OCI-LY7 (cell line): ENCODE measurements around the gene EDEM3.

Experiments
- EZH2phosphoT487 ChIP-seq: fragments of 200-600 bp; sonication (generic); IDR thresholded peaks from 2 replicates; pipeline ENCODE4 v1.6.1; 2018; ENCODE audit warnings: low read depth, borderline replicate concordance, mild to moderate bottlenecking, mixed run types, antibody characterized with exemption, low read length, moderate library complexity, mixed read lengths
- TF ChIP-seq, protein P1 (sequence below): fragments of 200-600 bp; sonication (generic); conservative IDR thresholded peaks from 2 replicates; pipeline ENCODE4 v1.5.1; 2014; ENCODE audit warnings: mild to moderate bottlenecking, antibody characterized with exemption, low read length, moderate library complexity, mixed read lengths

DNA sequence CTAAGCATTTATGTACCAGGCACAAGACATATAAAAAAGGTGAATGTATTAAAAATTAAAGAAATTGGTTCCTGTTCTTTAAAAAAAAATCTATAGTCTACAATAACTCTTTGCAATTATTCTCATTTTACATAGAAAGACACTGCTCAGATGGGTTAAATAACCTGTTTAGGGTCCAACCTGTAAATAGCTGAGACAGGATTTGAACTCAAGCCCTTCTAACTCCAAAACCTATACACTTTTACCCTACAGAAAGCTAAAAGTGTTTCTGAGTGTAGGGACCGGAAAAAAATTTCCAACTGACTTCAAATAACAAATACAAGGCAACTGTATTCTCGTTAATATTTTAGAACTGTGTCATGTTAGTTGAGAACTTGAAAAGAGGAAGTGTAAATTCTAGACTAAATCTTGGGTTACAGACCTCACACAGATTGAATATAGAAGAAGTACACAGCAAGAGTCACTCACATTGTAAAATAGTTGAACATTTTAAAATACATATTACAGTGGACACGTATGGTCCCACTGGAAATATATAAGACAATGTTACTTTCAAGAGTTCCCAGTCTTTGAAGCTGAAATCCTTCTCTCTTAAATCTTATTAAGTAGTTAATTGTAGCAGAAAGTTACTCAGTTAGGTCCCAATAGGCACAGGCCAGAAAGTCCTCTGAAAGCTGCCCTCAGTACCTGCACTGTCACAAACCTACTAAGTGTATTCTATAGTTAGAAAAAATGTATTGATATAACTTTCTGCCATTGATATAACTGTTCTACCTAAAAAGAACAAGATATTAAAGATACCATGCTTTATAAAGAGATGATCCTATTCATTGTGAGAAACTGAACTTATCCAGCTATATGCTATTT, 7.3 kb downstream of the EDEM3 start:
- TF ChIP-seq, protein P1, sequence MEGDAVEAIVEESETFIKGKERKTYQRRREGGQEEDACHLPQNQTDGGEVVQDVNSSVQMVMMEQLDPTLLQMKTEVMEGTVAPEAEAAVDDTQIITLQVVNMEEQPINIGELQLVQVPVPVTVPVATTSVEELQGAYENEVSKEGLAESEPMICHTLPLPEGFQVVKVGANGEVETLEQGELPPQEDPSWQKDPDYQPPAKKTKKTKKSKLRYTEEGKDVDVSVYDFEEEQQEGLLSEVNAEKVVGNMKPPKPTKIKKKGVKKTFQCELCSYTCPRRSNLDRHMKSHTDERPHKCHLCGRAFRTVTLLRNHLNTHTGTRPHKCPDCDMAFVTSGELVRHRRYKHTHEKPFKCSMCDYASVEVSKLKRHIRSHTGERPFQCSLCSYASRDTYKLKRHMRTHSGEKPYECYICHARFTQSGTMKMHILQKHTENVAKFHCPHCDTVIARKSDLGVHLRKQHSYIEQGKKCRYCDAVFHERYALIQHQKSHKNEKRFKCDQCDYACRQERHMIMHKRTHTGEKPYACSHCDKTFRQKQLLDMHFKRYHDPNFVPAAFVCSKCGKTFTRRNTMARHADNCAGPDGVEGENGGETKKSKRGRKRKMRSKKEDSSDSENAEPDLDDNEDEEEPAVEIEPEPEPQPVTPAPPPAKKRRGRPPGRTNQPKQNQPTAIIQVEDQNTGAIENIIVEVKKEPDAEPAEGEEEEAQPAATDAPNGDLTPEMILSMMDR = no peak
- TF ChIP-seq EZH2phosphoT487 = no peak
